NCI-H2227 treated with DMSO at 0.1 percent for 48 hours (cell line): ENCODE measurements around the gene DUSP19.

Experiments
- DNase-seq: peaks from one replicate; lab custom pipeline; 2025; lab: John Stamatoyannopoulos, UW

DUSP19 gene

GRCh38 chr2:183125659-183126341 is 47.3 kb downstream of the DUSP19 start:
- DNase-seq, result no peak

DNA sequence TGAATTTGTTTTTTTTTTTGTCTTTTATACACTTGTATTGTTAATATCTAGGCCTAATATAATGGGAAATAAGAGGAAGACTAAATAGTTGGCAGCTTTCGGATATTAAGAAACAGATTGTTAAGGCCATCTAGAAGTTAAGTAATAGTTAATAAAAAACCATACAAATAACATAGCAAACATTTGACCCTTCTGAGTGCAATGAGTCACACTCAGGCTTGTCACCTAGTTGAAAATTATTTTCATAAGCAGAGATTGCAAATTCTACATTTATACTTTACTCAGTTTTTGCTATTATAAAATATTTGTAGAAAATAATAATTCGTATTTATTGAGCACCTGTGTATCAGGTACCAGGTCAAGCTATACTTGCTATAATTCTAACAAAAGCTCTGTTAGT is 48.1 kb downstream of the DUSP19 start:
- no peak for DNase-seq

DNA sequence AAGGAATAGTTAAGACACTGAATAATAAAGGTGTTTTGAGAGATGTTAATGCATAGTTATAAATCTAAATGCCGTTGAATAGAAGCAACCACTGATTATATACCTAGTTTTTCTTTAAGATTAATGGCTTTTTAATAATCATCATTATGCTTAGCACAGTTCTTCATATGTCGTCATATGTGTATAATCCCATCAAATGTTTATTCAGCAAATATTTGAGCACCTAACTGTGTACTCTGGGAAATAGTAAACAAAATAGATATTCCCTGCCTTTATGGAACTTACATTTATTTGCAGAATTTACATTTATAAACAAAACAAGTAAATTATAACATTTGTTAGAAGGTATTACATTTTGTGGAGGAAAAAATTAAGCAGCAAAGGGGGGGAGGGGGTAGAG is 55.5 kb downstream of the DUSP19 start:
- DNase-seq, result no peak

- no peak for DNase-seq
These were observed 70.4 kb downstream of the DUSP19 start for GRCh38 chr2:183148955-183149354.

GRCh38 chr2:183149489-183149888 is 70.9 kb downstream of the DUSP19 start:
- DNase-seq, result no peak
